H1 (cell line): ENCODE measurements around the gene TRIM24. TPM values are rescaled to one million over a fixed set of nuclear protein-coding genes. Genes with fewer than 3 reads are reported as not detected.

Source experiments
- CTCF ChIA-PET: fragments of 300-600 bp; sonication (Branson Sonifier 250); formaldehyde crosslinking; loops from one replicate; lab custom pipeline; 2021; ENCODE audit not compliant: partially characterized antibody; lab: Charles Lee
- POLR2A ChIA-PET: fragments of 300-600 bp; sonication (Branson Sonifier 250); formaldehyde crosslinking; loops from one replicate; lab custom pipeline; 2021; ENCODE audit warnings: inconsistent platforms; ENCODE audit not compliant: partially characterized antibody; lab: Charles Lee
- DNase-seq, 2 experiments: peaks; one replicate each; pipeline versions ENCODE4 v3.0.0 to v3.0.0-alpha.2; 2010 to 2022; ENCODE audit warnings: low spot score in 2 of 2, low read depth in 1 of 2, mixed read lengths in 1 of 2
- FAIRE-seq: peaks from 2 replicates; lab custom pipeline; 2011; peaks lifted over from hg19 to GRCh38; lab: Jason Lieb, UNC
- H2AFZ ChIP-seq: 2 replicates; pipeline ENCODE4 v1.8.1; 2012; ENCODE audit warnings: low read length, inconsistent platforms
- H2AK5ac ChIP-seq: 2 replicates; pipeline ENCODE4 v1.6.1; 2013; ENCODE audit warnings: low read depth, low read length
- H2BK120ac ChIP-seq: replicated peaks from 2 replicates; pipeline ENCODE3; 2013; ENCODE audit warnings: low read depth, low read length, inconsistent platforms
- H2BK12ac ChIP-seq: 2 replicates; pipeline ENCODE4 v1.6.1; 2013; ENCODE audit warnings: low read depth, low read length
- H2BK15ac ChIP-seq: 2 replicates; pipeline ENCODE4 v1.6.1; 2013; ENCODE audit warnings: low read length
- H2BK20ac ChIP-seq: 2 replicates; pipeline ENCODE4 v1.6.1; 2013; ENCODE audit warnings: low read length
- H2BK5ac ChIP-seq: 2 replicates; pipeline ENCODE4 v1.6.1; 2013; ENCODE audit warnings: low read depth, low read length
- H3K14ac ChIP-seq: 2 replicates; pipeline ENCODE4 v1.6.1; 2013; ENCODE audit warnings: inconsistent platforms; ENCODE audit not compliant: insufficient read length
- H3K18ac ChIP-seq: 2 replicates; pipeline ENCODE4 v1.6.1; 2013; ENCODE audit warnings: low read length; ENCODE audit errors: extremely low read depth
- H3K23ac ChIP-seq: 2 replicates; pipeline ENCODE4 v1.6.1; 2013; ENCODE audit warnings: inconsistent platforms; ENCODE audit not compliant: insufficient read length
- H3K23me2 ChIP-seq: 2 replicates; pipeline ENCODE4 v1.6.1; 2013; ENCODE audit warnings: low read depth, low read length
- H3K27ac ChIP-seq: 2 replicates; pipeline ENCODE4 v1.6.1; 2011; ENCODE audit warnings: low read depth, low read length, inconsistent platforms
- H3K27me3 ChIP-seq, 4 experiments: replicated peaks in 1 of 4; 1 replicate in 1 of 4; 2 replicates in 3 of 4; pipeline versions ENCODE4 v1.6.1 to v1.8.1; 2011 to 2013; ENCODE audit warnings: low read length in 3 of 4, mild to moderate bottlenecking in 3 of 4, inconsistent platforms in 2 of 4, mixed read lengths in 2 of 4, moderate library complexity in 1 of 4; ENCODE audit not compliant: control insufficient read depth in 3 of 4, insufficient read depth in 3 of 4; ENCODE audit errors: extremely low read depth in 1 of 4
- H3K36me3 ChIP-seq, 4 experiments: 2 replicates each; pipeline versions ENCODE4 v1.6.1 to v1.8.1; 2011 to 2013; ENCODE audit warnings: mild to moderate bottlenecking in 4 of 4, low read length in 3 of 4, moderate library complexity in 2 of 4, control low read depth in 1 of 4, inconsistent platforms in 1 of 4; ENCODE audit not compliant: insufficient read depth in 4 of 4, control insufficient read depth in 2 of 4
- H3K4ac ChIP-seq: replicated peaks from 2 replicates; pipeline ENCODE3; 2013; ENCODE audit warnings: low read length, low read depth, mixed read lengths, inconsistent platforms; ENCODE audit not compliant: insufficient read length
- H3K4me1 ChIP-seq, 4 experiments: replicated peaks in 1 of 4; 1 replicate in 1 of 4; 2 replicates in 3 of 4; pipeline versions ENCODE4 v1.6.1 to v1.8.1; 2011 to 2013; ENCODE audit warnings: low read length in 3 of 4, inconsistent platforms in 2 of 4, mixed read lengths in 1 of 4; ENCODE audit not compliant: insufficient read depth in 4 of 4, control insufficient read depth in 3 of 4
- H3K4me2 ChIP-seq, 2 experiments: 2 replicates each; pipeline versions ENCODE4 v1.6.1 to v1.8.1; 2011 to 2013; ENCODE audit warnings: low read depth in 2 of 2, low read length in 2 of 2, control low read depth in 1 of 2, inconsistent platforms in 1 of 2, mild to moderate bottlenecking in 1 of 2; ENCODE audit not compliant: insufficient read depth in 1 of 2
- H3K4me3 ChIP-seq, 4 experiments: fragments of 200-600, 300-600 bp in 1 of 4; sonication (generic), shearing (Covaris generic), sonication (Bioruptor Twin) in 1 of 4; 2 replicates each; pipeline versions ENCODE4 v1.5.1 to v1.8.1; 2011 to 2016; ENCODE audit warnings: low read length in 4 of 4, low read depth in 3 of 4, control low read depth in 2 of 4, inconsistent platforms in 2 of 4, mild to moderate bottlenecking in 2 of 4, mixed read lengths in 1 of 4, moderate library complexity in 1 of 4; ENCODE audit not compliant: insufficient read depth in 2 of 4; ENCODE audit errors: extremely low read depth in 1 of 4
- H3K56ac ChIP-seq: replicated peaks from 2 replicates; pipeline ENCODE3; 2013; ENCODE audit warnings: low read depth, mild to moderate bottlenecking, mixed read lengths, low read length, inconsistent platforms; ENCODE audit not compliant: insufficient read length
- H3K79me1 ChIP-seq: 2 replicates; pipeline ENCODE4 v1.6.1; 2013; ENCODE audit warnings: low read depth, low read length, control low read depth
- H3K79me2 ChIP-seq, 2 experiments: 2 replicates each; pipeline versions ENCODE4 v1.6.1 to v1.8.1; 2012 to 2013; ENCODE audit warnings: low read length in 2 of 2, mild to moderate bottlenecking in 2 of 2, inconsistent platforms in 1 of 2; ENCODE audit not compliant: insufficient read depth in 2 of 2, control insufficient read depth in 1 of 2
- H3K9ac ChIP-seq, 4 experiments: replicated peaks in 1 of 4; 1 replicate in 1 of 4; 2 replicates in 3 of 4; pipeline versions ENCODE4 v1.6.1 to v1.8.1; 2011 to 2013; ENCODE audit warnings: low read depth in 3 of 4, low read length in 3 of 4, control low read depth in 2 of 4, mild to moderate bottlenecking in 2 of 4, moderate library complexity in 2 of 4, inconsistent platforms in 1 of 4; ENCODE audit errors: extremely low read depth in 1 of 4
- H3K9me3 ChIP-seq, 2 experiments: 2 replicates each; pipeline versions ENCODE4 v1.6.1 to v1.8.1; 2012 to 2013; ENCODE audit warnings: mild to moderate bottlenecking in 2 of 2, moderate library complexity in 2 of 2, control low read depth in 1 of 2, inconsistent platforms in 1 of 2, low read depth in 1 of 2, low read length in 1 of 2, mixed read lengths in 1 of 2; ENCODE audit not compliant: insufficient read depth in 2 of 2
- H4K20me1 ChIP-seq, 2 experiments: replicated peaks in 1 of 2; 2 replicates each; pipeline versions ENCODE3 to v1.8.1; 2011 to 2013; ENCODE audit warnings: inconsistent platforms in 2 of 2, low read length in 2 of 2, mild to moderate bottlenecking in 1 of 2; ENCODE audit not compliant: insufficient read depth in 2 of 2, control insufficient read depth in 1 of 2
- H4K5ac ChIP-seq: 2 replicates; pipeline ENCODE4 v1.6.1; 2013; ENCODE audit warnings: low read length, low read depth, mixed read lengths, inconsistent platforms; ENCODE audit not compliant: insufficient read length
- H4K8ac ChIP-seq: 2 replicates; pipeline ENCODE4 v1.8.0; 2013; ENCODE audit warnings: mild to moderate bottlenecking, moderate library complexity, low read length, inconsistent platforms; ENCODE audit not compliant: insufficient read depth; ENCODE audit errors: extremely low read depth
- H4K91ac ChIP-seq: replicated peaks from 2 replicates; pipeline ENCODE3; 2013; ENCODE audit warnings: low read length, mixed read lengths, inconsistent platforms; ENCODE audit not compliant: insufficient read length
- CEBPB ChIP-seq: IDR thresholded peaks from 2 replicates; pipeline ENCODE4 v1.6.1; 2012; ENCODE audit warnings: low read depth, low read length
- E2F6 ChIP-seq: IDR thresholded peaks from 2 replicates; pipeline ENCODE4 v1.6.1; 2012; ENCODE audit warnings: inconsistent platforms
- EGR1 ChIP-seq: IDR thresholded peaks from 2 replicates; pipeline ENCODE4 v1.6.1; 2011; ENCODE audit warnings: low read depth, low read length, borderline replicate concordance
- FOSL1 ChIP-seq: IDR thresholded peaks from 2 replicates; pipeline ENCODE4 v1.6.1; 2011; ENCODE audit warnings: mild to moderate bottlenecking, low read depth, low read length, moderate library complexity; ENCODE audit not compliant: insufficient read depth
- HDAC6 ChIP-seq: IDR thresholded peaks from one replicate; pipeline ENCODE4 v1.7.1; 2012; ENCODE audit warnings: low read depth, mild to moderate bottlenecking, inconsistent platforms, low read length, moderate library complexity
- JUN ChIP-seq: IDR thresholded peaks from 2 replicates; pipeline ENCODE4 v1.6.1; 2011; ENCODE audit warnings: low read depth, mild to moderate bottlenecking, improper control_type of control experiment, low read length
- KDM1A ChIP-seq: fragments of 200-600, 300-600 bp; sonication (generic); IDR thresholded peaks from 2 replicates; pipeline ENCODE4 v1.7.1; 2016; ENCODE audit warnings: mild to moderate bottlenecking, low read length, borderline replicate concordance
- POLR2AphosphoS5 ChIP-seq: IDR thresholded peaks from 2 replicates; pipeline ENCODE4 v1.6.1; 2011; ENCODE audit warnings: low read depth, low read length
- RFX5 ChIP-seq: IDR thresholded peaks from 2 replicates; pipeline ENCODE4 v1.6.1; 2011; ENCODE audit warnings: low read depth, low read length, improper control_type of control experiment, borderline replicate concordance
- RXRA ChIP-seq: IDR thresholded peaks from 2 replicates; pipeline ENCODE4 v1.6.1; 2011; ENCODE audit warnings: low read depth, mild to moderate bottlenecking, low read length, moderate library complexity; ENCODE audit not compliant: insufficient read depth
- SIX5 ChIP-seq: IDR thresholded peaks from 2 replicates; pipeline ENCODE4 v1.6.1; 2011; ENCODE audit warnings: mild to moderate bottlenecking, low read depth, low read length
- TCF12 ChIP-seq: IDR thresholded peaks from 2 replicates; pipeline ENCODE4 v1.6.1; 2011; ENCODE audit warnings: low read depth, mild to moderate bottlenecking, low read length
- WGBS, 2 experiments: shearing (Covaris generic) in 1 of 2; methylation state at CpG; one replicate each; pipeline versions ENCODE4 v1.1.6 to v1.1.7; 2013 to 2015; ENCODE audit warnings: low lambda C conversion rate in 2 of 2, mixed read lengths in 2 of 2, inconsistent platforms in 1 of 2, low coverage in 1 of 2, missing lambda C conversion rate in 1 of 2; ENCODE audit not compliant: insufficient replicate concordance in 2 of 2, insufficient coverage in 1 of 2, insufficient read length in 1 of 2; ENCODE audit errors: extremely low coverage in 1 of 2, missing lambda C conversion rate in 1 of 2; 5-methylcytosine and 5-hydroxymethylcytosine counted together
- polyA plus RNA-seq, 7 experiments: library from polyadenylated mRNA; depleted of rRNA in 3 of 7; stranded (reverse) in 5 of 7; unstranded in 2 of 7; fragments of >200 nt in 5 of 7; fragments of 200-250 nt in 2 of 7; gene quantifications; 1 replicate in 5 of 7; 2 replicates in 1 of 7; 4 replicates in 1 of 7; pipeline versions ENCODE4 v1.2.1 to v1.2.3, GENCODE V29; 2011 to 2013; ENCODE audit warnings: missing spikeins in 2 of 7, mixed read lengths in 2 of 7
- total RNA-seq: library from RNA; stranded (reverse); fragmentation: NEBNext Ultra II Directional; extraction: Animal tissue kit (Norgen Biotek cat#: 25700); gene quantifications from 2 replicates; pipeline ENCODE4 v1.2.1, GENCODE V29; 2021

The TRIM24 gene
- total and polyA plus RNA-seq, 2 of the 8 experiments (the other 6 are each of a cell fraction or from before 2014, with no cell fraction given) = 67.6 to 149 TPM

- 87% methylated on average over 7 of the region's 7 CpGs; no CpG with 5 or more reads in 1 of the 2 experiments for WGBS, 2 experiments
- Histone ChIP-seq H3K23me2 (no peaks in the 10 kb centered on the region), H3K79me1 (no peaks in the 10 kb centered on the region), H2BK5ac (no peak overlapping the region), H4K5ac (no peak overlapping the region), H2AK5ac (no peak overlapping the region), H3K27me3 (no peaks in the 10 kb centered on the region), H3K14ac (no peak overlapping the region), H4K8ac (no peak overlapping the region), H4K91ac (no peak overlapping the region), H3K23ac (no peak overlapping the region), H3K4ac (no peak overlapping the region), H2AFZ (no peak overlapping the region), H3K4me1 (no peaks in the 10 kb centered on the region), H2BK20ac (no peak overlapping the region), H2BK15ac (no peak overlapping the region), H4K20me1 (peaks cover 2 to 4% of the 10 kb centered on the region in 2 experiments), H3K4me3 (no peak overlapping the region), H3K27ac (no peak overlapping the region), H3K9me3 (peaks cover 0 to under 1% of the 10 kb centered on the region in 2 experiments; a peak in 2 of 4 replicates), H3K56ac (no peak overlapping the region), H2BK12ac (no peak overlapping the region), H3K9ac (no peak overlapping the region), H2BK120ac (no peak overlapping the region), H3K79me2 (peaks cover 14 to 96% of the 10 kb centered on the region in 2 experiments; a peak in 3 of 4 replicates), H3K4me2 (no peak overlapping the region), H3K18ac (no peak overlapping the region), H3K36me3 (peaks cover 9 to 96% (median 63%) of the 10 kb centered on the region in 4 experiments)
- TF ChIP-seq FOSL1 (no peak), CEBPB (no peak), RXRA (no peak), SIX5 (no peak), HDAC6 (no peak), E2F6 (no peak), POLR2AphosphoS5 (no peak), EGR1 (no peak), TCF12 (no peak), JUN (no peak), RFX5 (no peak), KDM1A (no peak)
- no peak for DNase-seq
- ChIA-PET CTCF (no interaction called here), POLR2A (interaction anchor here (1.6 kb wide), 1 partner anchor 11 kb away, joined by 5 read pairs; no protein-coding TSS in a partner anchor)
- FAIRE-seq = no peak
These were observed 55.0 kb downstream of the TRIM24 start for GRCh38 chr7:138515001-138515528.
